IMR-90 (cell line): Measurements from ENCODE around the gene ALS2.

Source experiments
- CEBPB ChIP-seq: IDR thresholded peaks from 2 replicates; pipeline ENCODE4 v1.6.1; 2012; ENCODE audit warnings: low read depth, low read length, improper control_type of control experiment
- CHD1 ChIP-seq: IDR thresholded peaks from 2 replicates; pipeline ENCODE4 v1.6.1; 2012; ENCODE audit warnings: low read depth, low read length, improper control_type of control experiment
- MAZ ChIP-seq: IDR thresholded peaks from 2 replicates; pipeline ENCODE4 v1.6.1; 2012; ENCODE audit warnings: low read depth, mild to moderate bottlenecking, low read length, improper control_type of control experiment, moderate library complexity, borderline replicate concordance
- MXI1 ChIP-seq: IDR thresholded peaks from 2 replicates; pipeline ENCODE4 v1.6.1; 2012; ENCODE audit warnings: low read depth, mild to moderate bottlenecking, low read length, moderate library complexity, borderline replicate concordance
- POLR2A ChIP-seq: IDR thresholded peaks from 2 replicates; pipeline ENCODE4 v1.6.1; 2012; ENCODE audit warnings: mild to moderate bottlenecking, low read depth, low read length
- RAD21 ChIP-seq: IDR thresholded peaks from 2 replicates; pipeline ENCODE4 v1.6.1; 2012; ENCODE audit warnings: low read length, improper control_type of control experiment
- RFX5 ChIP-seq: IDR thresholded peaks from 2 replicates; pipeline ENCODE4 v1.8.0; 2012; ENCODE audit warnings: low read depth, mild to moderate bottlenecking, low read length, moderate library complexity
- SMC3 ChIP-seq: fragments of 150-350 bp; IDR thresholded peaks from 2 replicates; pipeline ENCODE4 v1.6.1; 2016; ENCODE audit warnings: low read depth, mild to moderate bottlenecking, antibody characterized with exemption, low read length, moderate library complexity
- TF ChIP-seq, protein P1 (sequence below): conservative IDR thresholded peaks from 2 replicates; pipeline ENCODE4 v1.5.1; 2012; ENCODE audit warnings: mild to moderate bottlenecking, low read depth, low read length, improper control_type of control experiment
- TF ChIP-seq, protein P2 (sequence below): fragments of 150-350 bp; IDR thresholded peaks from 2 replicates; pipeline ENCODE4 v1.6.1; 2017; ENCODE audit warnings: mild to moderate bottlenecking, antibody characterized with exemption, low read length, low read depth
- TF ChIP-seq, protein P3 (sequence below): fragments of 150-350 bp; IDR thresholded peaks from 2 replicates; pipeline ENCODE4 v1.6.1; 2016; ENCODE audit warnings: low read depth, mild to moderate bottlenecking, low read length, moderate library complexity, borderline replicate concordance

DNA sequence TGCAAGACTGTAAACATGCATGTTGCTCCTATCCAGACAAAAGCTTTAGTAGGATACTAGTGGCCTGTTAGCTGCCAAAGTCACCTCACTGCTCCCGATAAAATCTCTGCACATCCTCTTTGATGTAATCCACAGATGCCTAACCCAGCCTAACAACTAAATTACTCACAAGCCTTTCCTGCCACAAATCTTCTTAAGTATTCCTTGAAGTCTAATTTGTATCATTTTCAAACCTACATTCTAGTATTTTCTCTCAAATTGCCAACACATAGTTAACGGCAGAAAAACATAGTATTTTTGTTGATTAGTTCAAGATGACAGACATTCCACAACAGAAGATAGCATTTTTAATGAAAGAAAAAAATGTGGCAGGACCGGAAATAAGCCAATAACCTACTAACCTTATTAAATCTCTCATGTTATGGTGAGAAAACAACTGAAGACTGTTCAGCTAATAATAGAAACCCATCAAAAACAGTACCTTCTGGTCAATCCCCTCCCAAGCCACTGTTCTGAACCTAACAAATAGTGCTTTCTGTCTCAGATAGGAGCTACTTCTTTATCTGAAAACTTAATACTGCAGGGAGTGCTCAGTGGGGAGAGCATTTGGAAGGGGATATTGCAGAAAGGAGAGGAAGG is 82.0 kb downstream of the ALS2 start, which contains the start of gene MPP4:
- TF ChIP-seq, protein P1, sequence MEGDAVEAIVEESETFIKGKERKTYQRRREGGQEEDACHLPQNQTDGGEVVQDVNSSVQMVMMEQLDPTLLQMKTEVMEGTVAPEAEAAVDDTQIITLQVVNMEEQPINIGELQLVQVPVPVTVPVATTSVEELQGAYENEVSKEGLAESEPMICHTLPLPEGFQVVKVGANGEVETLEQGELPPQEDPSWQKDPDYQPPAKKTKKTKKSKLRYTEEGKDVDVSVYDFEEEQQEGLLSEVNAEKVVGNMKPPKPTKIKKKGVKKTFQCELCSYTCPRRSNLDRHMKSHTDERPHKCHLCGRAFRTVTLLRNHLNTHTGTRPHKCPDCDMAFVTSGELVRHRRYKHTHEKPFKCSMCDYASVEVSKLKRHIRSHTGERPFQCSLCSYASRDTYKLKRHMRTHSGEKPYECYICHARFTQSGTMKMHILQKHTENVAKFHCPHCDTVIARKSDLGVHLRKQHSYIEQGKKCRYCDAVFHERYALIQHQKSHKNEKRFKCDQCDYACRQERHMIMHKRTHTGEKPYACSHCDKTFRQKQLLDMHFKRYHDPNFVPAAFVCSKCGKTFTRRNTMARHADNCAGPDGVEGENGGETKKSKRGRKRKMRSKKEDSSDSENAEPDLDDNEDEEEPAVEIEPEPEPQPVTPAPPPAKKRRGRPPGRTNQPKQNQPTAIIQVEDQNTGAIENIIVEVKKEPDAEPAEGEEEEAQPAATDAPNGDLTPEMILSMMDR: no peak
- TF ChIP-seq SMC3 (no peak), CHD1 (no peak), POLR2A (no peak), MAZ (no peak), RFX5 (no peak), RAD21 (no peak), MXI1 (no peak), CEBPB (no peak)
- TF ChIP-seq, protein P2, sequence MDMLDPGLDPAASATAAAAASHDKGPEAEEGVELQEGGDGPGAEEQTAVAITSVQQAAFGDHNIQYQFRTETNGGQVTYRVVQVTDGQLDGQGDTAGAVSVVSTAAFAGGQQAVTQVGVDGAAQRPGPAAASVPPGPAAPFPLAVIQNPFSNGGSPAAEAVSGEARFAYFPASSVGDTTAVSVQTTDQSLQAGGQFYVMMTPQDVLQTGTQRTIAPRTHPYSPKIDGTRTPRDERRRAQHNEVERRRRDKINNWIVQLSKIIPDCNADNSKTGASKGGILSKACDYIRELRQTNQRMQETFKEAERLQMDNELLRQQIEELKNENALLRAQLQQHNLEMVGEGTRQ: no peak
- TF ChIP-seq, protein P3, sequence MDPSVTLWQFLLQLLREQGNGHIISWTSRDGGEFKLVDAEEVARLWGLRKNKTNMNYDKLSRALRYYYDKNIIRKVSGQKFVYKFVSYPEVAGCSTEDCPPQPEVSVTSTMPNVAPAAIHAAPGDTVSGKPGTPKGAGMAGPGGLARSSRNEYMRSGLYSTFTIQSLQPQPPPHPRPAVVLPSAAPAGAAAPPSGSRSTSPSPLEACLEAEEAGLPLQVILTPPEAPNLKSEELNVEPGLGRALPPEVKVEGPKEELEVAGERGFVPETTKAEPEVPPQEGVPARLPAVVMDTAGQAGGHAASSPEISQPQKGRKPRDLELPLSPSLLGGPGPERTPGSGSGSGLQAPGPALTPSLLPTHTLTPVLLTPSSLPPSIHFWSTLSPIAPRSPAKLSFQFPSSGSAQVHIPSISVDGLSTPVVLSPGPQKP: no peak
